ENCODE data around the gene GALNTL6. TPM values are rescaled to one million over a fixed set of nuclear protein-coding genes. Genes with fewer than 3 reads are reported as not detected.

The GALNTL6 gene
- total RNA-seq, 1 experiment from 2014 or later = not detected

- Histone ChIP-seq H3K4me1 (ENCODE audit: insufficient read depth, low read length) (no peaks in the 10 kb centered on the region), H3K18ac (ENCODE audit: insufficient read length, low read depth, low read length) (no peak overlapping the region), H3K9me3 (ENCODE audit: control insufficient read depth, low read depth, low read length) (no peaks in the 10 kb centered on the region), H4K91ac (ENCODE audit: insufficient read length, low read depth, low read length) (no peak overlapping the region), H3K56ac (ENCODE audit: insufficient read length, low read depth, low read length) (no peak overlapping the region), H4K5ac (ENCODE audit: insufficient read length, low read depth, low read length) (no peak overlapping the region), H2AK5ac (ENCODE audit: insufficient read length, low read length) (no peak overlapping the region), H2AFZ (ENCODE audit: low read length) (no peak overlapping the region), H2BK15ac (ENCODE audit: low read depth, low read length) (no peak overlapping the region), H3K79me2 (ENCODE audit: insufficient read depth, low read length) (no peaks in the 10 kb centered on the region), H3K23ac (ENCODE audit: insufficient read length, low read depth, low read length) (no peak overlapping the region), H2BK120ac (ENCODE audit: low read depth, low read length, poor library complexity, severe bottlenecking) (no peak overlapping the region), H3K4ac (ENCODE audit: low read depth, low read length) (no peak overlapping the region), H2BK12ac (ENCODE audit: insufficient read length, low read depth, low read length) (no peak overlapping the region), H3K27ac (ENCODE audit: insufficient read length, low read depth, low read length) (no peak overlapping the region), H3K4me2 (ENCODE audit: insufficient read depth, insufficient read length, low read length) (no peak overlapping the region), H2BK20ac (ENCODE audit: low read depth, low read length, poor library complexity, severe bottlenecking) (no peak overlapping the region), H3K23me2 (ENCODE audit: insufficient read length, low read depth, low read length, poor library complexity, severe bottlenecking) (no peaks in the 10 kb centered on the region), H4K8ac (replicated peaks; ENCODE audit: insufficient read length, low read depth, low read length) (no peak overlapping the region), H3K9ac (ENCODE audit: extremely low read depth, insufficient read length, low read length) (no peak overlapping the region), H3K14ac (ENCODE audit: insufficient read depth, low read length) (no peak overlapping the region), H4K20me1 (ENCODE audit: control insufficient read depth, insufficient read depth, insufficient read length) (no peaks in the 10 kb centered on the region), H3T11ph (ENCODE audit: low read length) (no peak overlapping the region), H3K27me3 (ENCODE audit: insufficient read depth, low read length) (no peaks in the 10 kb centered on the region), H2BK5ac (ENCODE audit: insufficient read length, low read length) (no peak overlapping the region), H3K79me1 (ENCODE audit: insufficient read depth, low read depth, low read length, poor library complexity, severe bottlenecking) (no peaks in the 10 kb centered on the region)
- H3K27ac Mint-ChIP-seq = no peak overlapping the region
- H3K9me3 Mint-ChIP-seq = no peaks in the 10 kb centered on the region
- no peak overlapping the region for H3K4me3 Mint-ChIP-seq
- no peaks in the 10 kb centered on the region for H3K36me3 Mint-ChIP-seq (ENCODE audit: insufficient read depth in 1 of 3, low read depth in 3 of 3)
- H3K4me1 Mint-ChIP-seq = 0 out of 4 replicates have a peak, but pooled peaks cover 0 to 3% of the 10 kb centered on the region in 2 experiments
- TF ChIP-seq, protein P1, sequence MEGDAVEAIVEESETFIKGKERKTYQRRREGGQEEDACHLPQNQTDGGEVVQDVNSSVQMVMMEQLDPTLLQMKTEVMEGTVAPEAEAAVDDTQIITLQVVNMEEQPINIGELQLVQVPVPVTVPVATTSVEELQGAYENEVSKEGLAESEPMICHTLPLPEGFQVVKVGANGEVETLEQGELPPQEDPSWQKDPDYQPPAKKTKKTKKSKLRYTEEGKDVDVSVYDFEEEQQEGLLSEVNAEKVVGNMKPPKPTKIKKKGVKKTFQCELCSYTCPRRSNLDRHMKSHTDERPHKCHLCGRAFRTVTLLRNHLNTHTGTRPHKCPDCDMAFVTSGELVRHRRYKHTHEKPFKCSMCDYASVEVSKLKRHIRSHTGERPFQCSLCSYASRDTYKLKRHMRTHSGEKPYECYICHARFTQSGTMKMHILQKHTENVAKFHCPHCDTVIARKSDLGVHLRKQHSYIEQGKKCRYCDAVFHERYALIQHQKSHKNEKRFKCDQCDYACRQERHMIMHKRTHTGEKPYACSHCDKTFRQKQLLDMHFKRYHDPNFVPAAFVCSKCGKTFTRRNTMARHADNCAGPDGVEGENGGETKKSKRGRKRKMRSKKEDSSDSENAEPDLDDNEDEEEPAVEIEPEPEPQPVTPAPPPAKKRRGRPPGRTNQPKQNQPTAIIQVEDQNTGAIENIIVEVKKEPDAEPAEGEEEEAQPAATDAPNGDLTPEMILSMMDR (conservative IDR thresholded peaks at IDR 0.05) = no peak
- DNase-seq = no peak
- H3K27me3 Mint-ChIP-seq (ENCODE audit: low read depth) = no peaks in the 10 kb centered on the region
- no CpG with 5 or more reads among the region's 2 CpGs for WGBS (ENCODE audit: extremely low coverage, insufficient read length, low lambda C conversion rate)
Observed at GRCh38 chr4:172270397-172270796, 457.2 kb downstream of the GALNTL6 start.
